G401.6 (cell line): Measurements from ENCODE around the gene MEIS2.

Experiments used
- FAIRE-seq: peaks from 2 replicates; lab custom pipeline; 2012; peaks lifted over from hg19 to GRCh38; lab: Jason Lieb, UNC

Gene MEIS2

DNA sequence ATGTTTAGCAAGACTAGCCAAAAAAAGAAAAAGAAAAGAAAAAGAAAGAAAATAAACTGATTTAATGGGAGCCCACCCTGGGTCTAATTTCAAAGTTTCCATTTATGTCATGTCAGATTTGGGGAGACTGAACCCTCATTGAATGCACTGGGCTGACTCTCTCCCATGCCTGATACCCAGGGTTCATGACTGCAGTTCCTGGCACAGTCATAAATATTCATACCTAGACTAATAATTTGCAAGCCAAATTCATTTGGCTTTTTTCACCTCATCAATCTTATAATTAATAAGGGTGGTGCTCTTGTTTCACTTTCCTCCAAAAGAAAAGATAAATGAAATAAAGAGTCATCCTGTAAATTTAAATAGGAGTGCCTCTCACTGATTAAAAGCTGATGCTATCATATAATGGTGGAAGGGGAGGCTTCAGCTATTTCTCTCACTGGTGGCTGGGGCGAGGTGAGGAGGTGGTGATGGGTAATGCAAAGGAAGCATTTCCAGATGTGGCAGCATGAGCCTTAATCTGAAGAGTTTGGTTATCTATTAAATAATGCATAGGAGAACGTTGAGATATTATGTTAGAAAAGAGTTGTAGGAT lies 224.5 kb downstream of the MEIS2 start:
- FAIRE-seq: no peak

DNA sequence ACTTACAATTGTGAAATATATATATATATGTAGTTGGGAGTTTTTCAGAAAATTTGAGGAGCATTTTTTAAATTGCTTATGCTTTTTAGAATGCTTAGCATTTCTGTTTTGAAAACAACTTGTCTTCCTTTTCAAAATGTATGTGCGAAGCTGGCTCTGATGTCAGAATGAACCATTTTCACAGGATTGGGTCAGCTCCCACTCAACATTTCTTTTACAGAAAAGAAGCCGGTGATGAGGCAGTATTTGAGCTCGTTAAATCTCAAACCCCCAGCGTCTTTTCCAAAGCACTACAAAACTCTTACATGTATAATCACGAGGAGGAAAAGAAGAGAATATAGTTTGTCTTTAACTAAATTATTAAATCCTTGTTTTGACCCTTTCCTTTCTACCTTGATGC lies 225.4 kb downstream of the MEIS2 start:
- FAIRE-seq: no peak

DNA sequence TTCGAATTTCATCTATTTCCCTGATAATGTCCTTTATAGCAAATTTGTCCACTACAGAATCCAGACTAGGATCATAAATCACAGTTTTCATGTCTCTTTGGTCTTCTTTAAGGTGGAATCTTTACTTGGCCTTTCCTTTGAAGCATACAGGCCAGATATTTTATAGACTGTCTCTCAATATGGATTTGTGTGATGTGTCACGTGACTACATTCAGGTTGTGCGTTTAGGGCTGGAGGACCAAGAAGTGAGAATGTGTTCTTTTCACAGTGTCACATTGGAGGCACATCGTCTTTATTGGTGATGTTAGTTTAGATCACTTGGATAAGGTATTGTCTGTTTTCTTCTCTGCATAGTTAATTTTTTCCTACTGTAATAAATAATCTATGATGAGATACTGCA lies 232.9 kb downstream of the MEIS2 start:
- no peak for FAIRE-seq

GRCh38 chr15:36866896-36867295 lies 233.5 kb downstream of the MEIS2 start:
- FAIRE-seq: no peak

GRCh38 chr15:36863570-36863969 lies 236.8 kb downstream of the MEIS2 start:
- no peak for FAIRE-seq

GRCh38 chr15:36860792-36861191 lies 239.6 kb downstream of the MEIS2 start:
- FAIRE-seq: no peak

DNA sequence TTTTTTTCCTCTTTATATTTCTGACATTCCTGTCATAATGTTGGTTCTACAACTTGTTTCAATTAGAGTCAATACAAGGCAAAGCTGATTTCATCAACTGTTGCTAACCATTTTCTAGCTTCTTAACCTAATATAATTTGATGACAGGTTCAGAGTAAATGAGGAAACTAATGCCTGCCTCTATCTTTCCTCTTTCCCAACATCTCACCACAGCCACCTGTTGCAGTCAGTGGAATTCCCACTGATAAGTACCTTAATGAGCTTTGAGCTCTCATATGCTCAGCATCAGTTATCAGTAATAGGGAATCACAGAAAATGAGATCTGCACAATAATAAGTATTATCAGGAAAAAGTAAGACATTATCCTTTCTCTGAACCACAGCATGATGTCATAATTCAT lies 241.9 kb downstream of the MEIS2 start:
- FAIRE-seq: no peak

DNA sequence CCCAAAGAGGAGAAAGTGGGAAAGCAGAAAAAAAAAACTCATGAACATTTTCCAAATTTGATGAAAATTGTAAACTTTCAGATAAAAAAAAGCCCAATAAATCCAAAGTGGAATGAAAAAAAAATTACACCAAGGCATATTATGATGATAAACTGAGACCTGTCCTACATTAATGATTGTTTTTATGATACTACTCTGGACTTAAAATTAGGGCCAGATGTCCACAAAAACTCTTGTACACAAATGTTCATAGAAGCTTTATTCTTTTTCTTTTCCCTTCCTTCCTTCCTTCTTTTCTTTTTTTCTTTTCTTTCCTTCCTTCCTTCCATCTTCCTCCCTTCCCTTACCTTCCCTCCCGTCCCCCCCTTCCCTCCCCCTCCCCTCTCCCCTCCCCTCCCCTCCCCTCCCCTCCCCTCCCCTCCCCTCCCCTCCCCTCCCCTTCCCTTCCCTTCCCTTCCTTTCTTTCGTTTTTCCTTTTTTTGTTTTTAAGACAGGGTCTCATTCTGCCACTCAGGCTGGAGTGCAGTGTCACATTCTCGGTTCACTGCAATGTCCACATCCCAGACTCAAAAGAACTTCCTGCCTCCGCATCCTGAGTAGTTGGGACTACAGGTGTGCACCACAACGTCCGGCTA lies 243.9 kb downstream of the MEIS2 start:
- FAIRE-seq: no peak

- no peak for FAIRE-seq
Measured at GRCh38 chr15:36850864-36851263, 249.5 kb downstream of the MEIS2 start.

- FAIRE-seq: no peak
Measured at GRCh38 chr15:36845270-36845669, 255.1 kb downstream of the MEIS2 start.

GRCh38 chr15:36844534-36844998 lies 255.8 kb downstream of the MEIS2 start:
- no peak for FAIRE-seq

GRCh38 chr15:36843822-36844221 lies 256.5 kb downstream of the MEIS2 start:
- FAIRE-seq: no peak

DNA sequence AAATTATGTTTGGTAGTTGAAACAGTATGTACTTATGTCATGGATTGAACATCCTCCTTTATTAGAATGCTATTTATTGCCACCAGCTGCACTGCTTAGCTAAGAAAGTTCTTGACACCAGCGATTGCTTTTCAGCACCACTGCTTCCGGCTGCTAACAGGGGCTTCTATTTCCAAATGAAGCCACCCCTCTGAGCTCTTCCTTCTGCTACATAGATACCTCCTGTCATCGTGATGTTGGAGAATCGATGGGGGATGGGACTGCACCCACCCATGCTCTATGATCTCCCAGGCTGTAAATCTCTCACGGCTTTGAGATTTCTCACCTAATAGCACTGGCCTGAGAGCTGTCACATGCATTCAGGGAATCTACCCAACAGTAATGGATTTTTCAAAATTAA lies 259.2 kb downstream of the MEIS2 start:
- no peak for FAIRE-seq
